Ovary (tissue), 9 donors: Measurements from ENCODE around the gene NACAD. TPM values are rescaled to one million over a fixed set of nuclear protein-coding genes. Genes with fewer than 3 reads are reported as not detected.

Experiments used
- DNase-seq, 5 donors: peaks; one replicate each; pipeline ENCODE4 v3.0.0-alpha.2; 2019 to 2020
- H3K27ac ChIP-seq, 2 donors: fragments of 200-600 bp; one replicate each; pipeline versions ENCODE4 v1.5.1 to v1.8.0; 2019 to 2022
- H3K27me3 ChIP-seq: fragments of 200-600 bp; one replicate; pipeline ENCODE4 v1.8.0; 2022
- H3K36me3 ChIP-seq: fragments of 200-600 bp; sonication (generic); one replicate; pipeline ENCODE4 v1.5.1; 2019
- H3K4me1 ChIP-seq: one replicate; pipeline ENCODE4 v1.8.1; 2013; ENCODE audit warnings: mild to moderate bottlenecking, moderate library complexity; ENCODE audit not compliant: insufficient read depth
- H3K4me3 ChIP-seq: fragments of 200-600 bp; sonication (generic); one replicate; pipeline ENCODE4 v1.5.1; 2017
- H3K9me3 ChIP-seq, 2 donors: fragments of 200-600 bp in 1 of 2; sonication (generic) in 1 of 2; one replicate each; pipeline versions ENCODE4 v1.5.1 to v1.8.1; 2013 to 2019; ENCODE audit warnings: mild to moderate bottlenecking in 1 of 2, moderate library complexity in 1 of 2
- EP300 ChIP-seq: sonication (generic); formaldehyde crosslinking; IDR thresholded peaks from one replicate; pipeline ENCODE4 v1.6.1; 2017; ENCODE audit warnings: antibody characterized with exemption
- POLR2A ChIP-seq: fragments of 450-650 bp; IDR thresholded peaks from one replicate; pipeline ENCODE4 v1.6.1; 2017; ENCODE audit warnings: antibody characterized with exemption, mild to moderate bottlenecking, moderate library complexity
- WGBS, 3 donors: extraction: QIAGEN DNeasy Blood & Tissue Kit in 1 of 3; methylation state at CpG; one replicate each; pipeline versions ENCODE4 v1.1.5 to v1.1.7; 2013 to 2017; 5-methylcytosine and 5-hydroxymethylcytosine counted together
- intact Hi-C, 4 donors: fragments of 100-400 bp; cut with DNase I; formaldehyde crosslinking; loops; one replicate each; pipeline versions ENCODE4 v1.11.0 to v1.15.1; 2022 to 2023
- polyA plus RNA-seq, 2 donors: library from polyadenylated mRNA; stranded (reverse); fragments of 200-250 nt in 1 of 2; fragments of 350-450 nt in 1 of 2; fragmentation: Illumina TruSeq in 1 of 2; extraction: RNeasy Lipid Tissue Mini Kit (QIAGEN cat#74804) in 1 of 2; gene quantifications; one replicate each; pipeline ENCODE4 v1.2.3, GENCODE V29; 2013 to 2014
- total RNA-seq, 7 donors: library from RNA; depleted of rRNA in 2 of 7; stranded (reverse); fragments of >200 nt in 2 of 7; fragmentation: NEBNext Ultra II Directional in 3 of 7; extraction: Animal tissue kit (Norgen Biotek cat#: 25700) in 3 of 7; gene quantifications; one replicate each; pipeline versions ENCODE4 v1.1.0 to v1.2.4, GENCODE V29; 2016 to 2023
- TF ChIP-seq, protein P1 (sequence below), 3 donors: fragments of 450-650 bp in 2 of 3; fragments of 200-600 bp in 1 of 3; IDR thresholded peaks; one replicate each; pipeline versions ENCODE4 v1.5.1 to v1.8.0; 2016 to 2022; ENCODE audit warnings: antibody characterized with exemption in 3 of 3, mild to moderate bottlenecking in 1 of 3
- donor health status: DM: no; HTN: no; CAD: no; lungs with moderate emphysema.
- donor health status: DM: no; HTN: no; CAD: no.
- donor health status: Bipolar disorder and iron deficiency.
- donor health status: DM: yes; HTN: yes; CAD: no.
- donor health status: DM: no; HTN: no; CAD: no.
- donor health status: DM: yes; HTN: yes; CAD: no.

Gene NACAD
- total and polyA plus RNA-seq, 9 donors = 4.1 to 24.1 (median 11.0) TPM

DNA sequence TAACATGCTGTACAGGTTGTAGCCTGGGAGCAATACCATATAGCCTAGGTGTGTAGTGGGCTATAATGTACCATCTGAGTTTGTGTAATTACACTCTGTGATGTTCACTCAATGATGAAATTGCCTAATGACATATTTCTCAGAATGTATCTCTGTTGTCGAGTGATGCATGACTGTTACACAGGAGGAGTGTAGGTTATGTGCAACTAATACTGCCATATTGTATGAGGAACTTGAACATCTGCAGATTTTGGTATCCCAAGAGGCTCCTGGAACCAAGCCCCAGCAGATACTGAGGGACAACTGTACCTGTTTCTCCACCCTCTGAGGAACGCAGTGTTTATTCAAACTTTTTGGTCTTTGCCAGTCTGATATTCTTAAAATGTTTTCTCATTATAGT lies 38.6 kb downstream of the NACAD start:
- DNase-seq = no peak
- no peaks in the 10 kb centered on the region for H3K36me3 ChIP-seq
- 72 to 97% (median 96%) methylated on average over 2 of the region's 2 CpGs for WGBS, 3 donors

DNA sequence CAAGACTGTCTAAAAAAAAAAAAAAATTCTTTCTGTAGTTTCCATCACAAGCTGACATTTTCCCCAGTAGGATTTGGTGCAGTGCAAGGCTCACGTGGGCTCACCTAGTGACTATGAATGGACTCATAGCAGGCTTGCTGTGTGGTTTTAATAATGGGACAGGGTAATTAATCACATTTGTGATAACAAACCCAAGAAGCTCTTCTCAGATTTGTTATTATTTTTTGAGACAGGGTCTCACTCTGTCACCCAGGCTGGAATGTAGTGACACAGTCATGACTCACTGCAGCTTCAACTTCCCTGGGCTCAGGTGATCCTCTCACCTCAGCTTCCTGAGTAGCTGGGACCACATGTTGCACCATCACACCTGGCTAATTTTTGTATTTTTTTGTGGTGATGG lies 40.0 kb downstream of the NACAD start:
- H3K27ac ChIP-seq = no peak overlapping the region
- no peaks in the 10 kb centered on the region for H3K27me3 ChIP-seq
- intact Hi-C loops = no loop called here
- TF ChIP-seq EP300 = no peak
- TF ChIP-seq, protein P1, sequence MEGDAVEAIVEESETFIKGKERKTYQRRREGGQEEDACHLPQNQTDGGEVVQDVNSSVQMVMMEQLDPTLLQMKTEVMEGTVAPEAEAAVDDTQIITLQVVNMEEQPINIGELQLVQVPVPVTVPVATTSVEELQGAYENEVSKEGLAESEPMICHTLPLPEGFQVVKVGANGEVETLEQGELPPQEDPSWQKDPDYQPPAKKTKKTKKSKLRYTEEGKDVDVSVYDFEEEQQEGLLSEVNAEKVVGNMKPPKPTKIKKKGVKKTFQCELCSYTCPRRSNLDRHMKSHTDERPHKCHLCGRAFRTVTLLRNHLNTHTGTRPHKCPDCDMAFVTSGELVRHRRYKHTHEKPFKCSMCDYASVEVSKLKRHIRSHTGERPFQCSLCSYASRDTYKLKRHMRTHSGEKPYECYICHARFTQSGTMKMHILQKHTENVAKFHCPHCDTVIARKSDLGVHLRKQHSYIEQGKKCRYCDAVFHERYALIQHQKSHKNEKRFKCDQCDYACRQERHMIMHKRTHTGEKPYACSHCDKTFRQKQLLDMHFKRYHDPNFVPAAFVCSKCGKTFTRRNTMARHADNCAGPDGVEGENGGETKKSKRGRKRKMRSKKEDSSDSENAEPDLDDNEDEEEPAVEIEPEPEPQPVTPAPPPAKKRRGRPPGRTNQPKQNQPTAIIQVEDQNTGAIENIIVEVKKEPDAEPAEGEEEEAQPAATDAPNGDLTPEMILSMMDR (IDR thresholded peaks at IDR 0.05) = no peak
- no peak for TF ChIP-seq POLR2A
- WGBS, 3 donors = 86 to 96% (median 94%) methylated on average over 1 of the region's 1 CpG
- no peak for DNase-seq
- H3K4me3 ChIP-seq = no peak overlapping the region
- H3K9me3 ChIP-seq = no peaks in the 10 kb centered on the region
- no peaks in the 10 kb centered on the region for H3K4me1 ChIP-seq
- H3K36me3 ChIP-seq = no peaks in the 10 kb centered on the region

More for the DNA sequence above, 38.6 kb downstream of the NACAD start:
- Histone ChIP-seq H3K27ac (no peak overlapping the region), H3K9me3 (no peaks in the 10 kb centered on the region), H3K4me1 (no peaks in the 10 kb centered on the region), H3K27me3 (no peaks in the 10 kb centered on the region), H3K4me3 (no peak overlapping the region)
- TF ChIP-seq, protein P1 (IDR thresholded peaks at IDR 0.05) = no peak
- TF ChIP-seq POLR2A (no peak), EP300 (no peak)
- intact Hi-C loops = no loop called here

DNA sequence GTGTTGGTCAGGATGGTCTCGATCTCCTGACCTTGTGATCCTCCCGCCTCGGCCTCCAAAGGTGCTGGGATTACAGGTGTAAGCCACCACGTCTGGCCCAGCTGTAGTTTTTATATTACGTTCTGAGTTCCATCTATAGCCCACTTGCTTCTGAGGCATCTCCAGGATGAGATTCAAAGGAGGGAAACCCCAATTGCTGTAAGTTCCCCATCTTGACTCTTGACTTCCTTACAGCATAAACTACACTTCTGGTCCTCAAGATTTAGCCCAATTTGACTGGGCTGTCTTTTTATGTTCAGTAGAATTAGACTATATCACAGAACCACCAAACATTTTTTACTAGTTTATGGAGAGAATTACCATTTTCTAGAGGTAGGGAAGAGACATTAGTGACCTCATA lies 44.4 kb downstream of the NACAD start:
- 83 to 95% (median 85%) methylated on average over 5 of the region's 5 CpGs for WGBS, 3 donors
- no peaks in the 10 kb centered on the region for H3K9me3 ChIP-seq
- H3K27ac ChIP-seq = no peak overlapping the region
- TF ChIP-seq EP300 (no peak), POLR2A (no peak)
- TF ChIP-seq, protein P1 (IDR thresholded peaks at IDR 0.05) = no peak
- no peaks in the 10 kb centered on the region for H3K27me3 ChIP-seq
- no peaks in the 10 kb centered on the region for H3K36me3 ChIP-seq
- no peak overlapping the region for H3K4me3 ChIP-seq
- DNase-seq = no peak
- intact Hi-C loops = no loop called here
- H3K4me1 ChIP-seq = no peaks in the 10 kb centered on the region

DNA sequence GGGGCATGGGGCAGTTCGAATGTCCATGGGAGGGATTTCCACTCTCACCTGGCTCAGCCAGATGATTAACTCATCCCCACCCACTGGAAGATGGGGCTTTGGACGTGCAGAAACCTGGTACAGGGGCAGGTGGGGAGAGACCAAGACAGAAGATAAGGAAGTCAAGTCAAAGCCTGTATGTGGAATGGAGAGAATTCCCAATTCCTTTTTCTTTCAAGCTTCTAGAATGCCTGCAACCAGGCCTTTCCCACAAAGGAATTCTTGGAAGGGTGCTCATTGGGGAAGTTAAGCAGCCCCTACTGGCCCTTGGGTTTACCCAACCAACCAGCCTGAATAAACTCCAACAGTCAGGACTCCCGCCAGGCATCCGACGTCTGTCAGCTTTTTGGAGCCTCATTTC lies 49.7 kb downstream of the NACAD start:
- Histone ChIP-seq H3K9me3 (no peaks in the 10 kb centered on the region), H3K27me3 (no peaks in the 10 kb centered on the region), H3K4me1 (no peaks in the 10 kb centered on the region), H3K27ac (no peak overlapping the region), H3K4me3 (no peak overlapping the region), H3K36me3 (no peaks in the 10 kb centered on the region)
- intact Hi-C loops = no loop called here
- TF ChIP-seq POLR2A (no peak), EP300 (no peak)
- TF ChIP-seq, protein P1 (IDR thresholded peaks at IDR 0.05) = no peak
- 89 to 92% (median 91%) methylated on average over 5 of the region's 5 CpGs for WGBS, 3 donors
- DNase-seq = no peak

DNA sequence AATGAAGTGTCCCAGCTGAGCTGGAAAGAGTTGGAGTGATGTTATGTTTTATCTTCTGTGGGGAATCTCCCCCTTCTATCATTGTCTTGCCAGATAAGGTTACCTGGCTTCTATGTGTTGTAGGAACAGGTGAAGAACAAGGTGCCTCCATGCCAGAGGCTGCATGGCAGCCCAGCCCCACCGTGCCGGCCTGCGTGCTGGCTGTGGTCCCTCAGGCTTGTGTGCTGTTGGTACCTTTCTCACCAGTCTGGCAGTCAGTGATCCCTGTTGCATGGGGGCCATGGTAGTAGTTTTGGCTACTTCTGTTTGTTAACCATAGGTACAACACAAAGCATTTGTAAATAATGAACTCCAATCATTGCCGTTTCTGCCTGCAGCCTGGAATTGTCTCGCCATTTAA lies 50.9 kb downstream of the NACAD start:
- DNase-seq = no peak
- intact Hi-C loops = no loop called here
- H3K36me3 ChIP-seq = no peaks in the 10 kb centered on the region
- no peaks in the 10 kb centered on the region for H3K9me3 ChIP-seq
- 92 to 94% (median 92%) methylated on average over 5 of the region's 5 CpGs for WGBS, 3 donors
- H3K27me3 ChIP-seq = no peaks in the 10 kb centered on the region
- TF ChIP-seq POLR2A (no peak), EP300 (no peak)
- TF ChIP-seq, protein P1 (IDR thresholded peaks at IDR 0.05) = no peak
- H3K4me3 ChIP-seq = no peak overlapping the region
- no peaks in the 10 kb centered on the region for H3K4me1 ChIP-seq
- H3K27ac ChIP-seq = no peak overlapping the region
